Natural killer cell (primary cell): Measurements from ENCODE around the gene TSPAN10. TPM values are rescaled to one million over a fixed set of nuclear protein-coding genes. Genes with fewer than 3 reads are reported as not detected.

Experiments used
- ATAC-seq, 3 donors: fragments of 150-1000 bp in 2 of 3; fragments of 200-7000 bp in 1 of 3; cut with Tn5 transposase; 1 replicate in 1 of 3; 2 replicates in 2 of 3; pipeline ENCODE4 v1.10.0; 2021; ENCODE audit warnings: mild to moderate bottlenecking in 2 of 3, moderate library complexity in 2 of 3
- DNase-seq, 2 donors: peaks; one replicate each; pipeline versions ENCODE4 v3.0.0 to v3.0.0-alpha.2; 2013 to 2021; ENCODE audit warnings: mixed read lengths in 1 of 2
- H3K27ac ChIP-seq: one replicate; pipeline ENCODE4 v1.5.1; 2013; ENCODE audit warnings: mild to moderate bottlenecking, low read length
- H3K27me3 ChIP-seq: one replicate; pipeline ENCODE4 v1.6.1; 2013; ENCODE audit warnings: low read length; ENCODE audit not compliant: control insufficient read depth, insufficient read depth
- H3K36me3 ChIP-seq: one replicate; pipeline ENCODE4 v1.6.1; 2013; ENCODE audit warnings: low read length; ENCODE audit not compliant: control insufficient read depth, insufficient read depth
- H3K4me1 ChIP-seq: one replicate; pipeline ENCODE4 v1.6.1; 2013; ENCODE audit warnings: low read length; ENCODE audit not compliant: control insufficient read depth, insufficient read depth
- H3K4me3 ChIP-seq: one replicate; pipeline ENCODE4 v1.5.1; 2013; ENCODE audit warnings: low read length
- H3K9me3 ChIP-seq: one replicate; pipeline ENCODE4 v1.6.1; 2013; ENCODE audit warnings: low read length; ENCODE audit not compliant: control insufficient read depth, insufficient read depth
- H3K27ac Mint-ChIP-seq, 2 donors: one replicate each; pipeline ENCODE4 v1.8.0; 2022; ENCODE audit warnings: mild to moderate bottlenecking in 2 of 2, mixed read lengths in 2 of 2, moderate library complexity in 1 of 2
- H3K27me3 Mint-ChIP-seq, 2 donors: one replicate each; pipeline ENCODE4 v1.8.0; 2022; ENCODE audit warnings: low read depth in 2 of 2, mixed read lengths in 2 of 2
- H3K36me3 Mint-ChIP-seq: one replicate; pipeline ENCODE4 v1.8.0; 2022; ENCODE audit warnings: mixed read lengths
- H3K4me1 Mint-ChIP-seq, 2 donors: one replicate each; pipeline ENCODE4 v1.8.0; 2022; ENCODE audit warnings: mixed read lengths in 2 of 2
- H3K4me3 Mint-ChIP-seq: one replicate; pipeline ENCODE4 v1.8.0; 2022; ENCODE audit warnings: mild to moderate bottlenecking, moderate library complexity, mixed read lengths
- H3K9me3 Mint-ChIP-seq, 2 donors: one replicate each; pipeline ENCODE4 v1.8.0; 2022; ENCODE audit warnings: mixed read lengths in 2 of 2
- WGBS: methylation state at CpG from one replicate; pipeline ENCODE4 v1.1.7; 2013; ENCODE audit warnings: missing lambda C conversion rate; ENCODE audit not compliant: insufficient coverage; 5-methylcytosine and 5-hydroxymethylcytosine counted together
- intact Hi-C: fragments of 100-400 bp; cut with micrococcal nuclease; formaldehyde crosslinking; loops from one replicate; pipeline ENCODE4 v1.14.2; 2022
- total RNA-seq, 4 donors: library from RNA; stranded (reverse); fragments of 120-200 nt in 1 of 4; gene quantifications; one replicate each; pipeline versions ENCODE4 v1.2.3 to v1.2.4, GENCODE V29; 2013 to 2022
- TF ChIP-seq, protein P1 (sequence below): fragments of 200-600 bp; IDR thresholded peaks from one replicate; pipeline ENCODE4 v1.8.0; 2022; ENCODE audit warnings: antibody characterized with exemption

TSPAN10 gene
- total RNA-seq, 3 donors from 2014 or later (not counting 1 experiment from before 2014, with no cell fraction given) = 0.24 to 0.35 (median 0.29) TPM

- Histone ChIP-seq H3K4me3 (no peak overlapping the region), H3K27ac (no peak overlapping the region), H3K9me3 (no peaks in the 10 kb centered on the region), H3K27me3 (no peaks in the 10 kb centered on the region), H3K36me3 (peaks cover 65% of the 10 kb centered on the region), H3K4me1 (no peaks in the 10 kb centered on the region)
- no peak for ATAC-seq
- DNase-seq = no peak
- intact Hi-C loops = no loop called here
- Mint-ChIP-seq H3K36me3 (peaks cover 7% of the 10 kb centered on the region), H3K9me3 (no peaks in the 10 kb centered on the region), H3K27ac (no peak overlapping the region), H3K27me3 (no peaks in the 10 kb centered on the region), H3K4me1 (no peaks in the 10 kb centered on the region), H3K4me3 (no peak overlapping the region)
- WGBS = 97% methylated on average over 14 of the region's 14 CpGs
- TF ChIP-seq, protein P1, sequence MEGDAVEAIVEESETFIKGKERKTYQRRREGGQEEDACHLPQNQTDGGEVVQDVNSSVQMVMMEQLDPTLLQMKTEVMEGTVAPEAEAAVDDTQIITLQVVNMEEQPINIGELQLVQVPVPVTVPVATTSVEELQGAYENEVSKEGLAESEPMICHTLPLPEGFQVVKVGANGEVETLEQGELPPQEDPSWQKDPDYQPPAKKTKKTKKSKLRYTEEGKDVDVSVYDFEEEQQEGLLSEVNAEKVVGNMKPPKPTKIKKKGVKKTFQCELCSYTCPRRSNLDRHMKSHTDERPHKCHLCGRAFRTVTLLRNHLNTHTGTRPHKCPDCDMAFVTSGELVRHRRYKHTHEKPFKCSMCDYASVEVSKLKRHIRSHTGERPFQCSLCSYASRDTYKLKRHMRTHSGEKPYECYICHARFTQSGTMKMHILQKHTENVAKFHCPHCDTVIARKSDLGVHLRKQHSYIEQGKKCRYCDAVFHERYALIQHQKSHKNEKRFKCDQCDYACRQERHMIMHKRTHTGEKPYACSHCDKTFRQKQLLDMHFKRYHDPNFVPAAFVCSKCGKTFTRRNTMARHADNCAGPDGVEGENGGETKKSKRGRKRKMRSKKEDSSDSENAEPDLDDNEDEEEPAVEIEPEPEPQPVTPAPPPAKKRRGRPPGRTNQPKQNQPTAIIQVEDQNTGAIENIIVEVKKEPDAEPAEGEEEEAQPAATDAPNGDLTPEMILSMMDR = no peak
Measured at GRCh38 chr17:81591971-81592370, 45.0 kb upstream of the TSPAN10 start.

DNA sequence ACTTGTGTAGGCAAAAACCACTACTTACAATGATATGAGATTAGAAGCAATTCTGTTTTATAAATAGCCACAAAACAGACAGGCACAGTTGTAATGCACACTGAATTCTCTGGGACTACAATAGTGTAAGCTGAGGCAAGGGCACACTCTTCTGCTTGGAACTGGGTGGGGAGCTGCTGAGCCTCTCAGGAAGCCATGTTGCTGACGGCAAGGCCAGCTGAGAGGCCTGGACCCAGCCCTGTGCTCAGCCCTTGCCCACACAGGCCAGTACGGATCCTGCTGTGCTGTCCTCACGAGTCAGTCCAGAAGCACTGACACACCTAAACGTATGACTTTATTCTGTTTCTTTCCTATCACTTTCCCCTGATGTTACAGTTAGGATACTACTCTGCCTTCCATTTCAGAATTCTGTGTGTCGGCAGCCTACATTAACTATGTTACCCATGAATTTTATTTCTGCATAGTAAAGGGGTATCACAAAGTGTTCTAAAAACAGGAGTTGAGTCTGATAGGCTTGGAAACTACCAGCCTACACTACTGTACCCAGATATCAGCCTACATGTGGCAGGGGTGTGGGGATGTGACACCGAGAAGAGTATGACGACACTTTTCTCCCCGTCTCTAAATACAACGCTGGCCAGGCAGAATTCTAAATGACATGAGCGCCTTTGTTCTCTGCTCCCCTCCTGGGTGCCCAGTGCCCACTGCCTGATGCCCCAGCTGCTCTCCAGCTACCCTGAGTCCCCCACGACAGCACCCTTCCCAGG is 43.7 kb upstream of the TSPAN10 start:
- H3K27me3 Mint-ChIP-seq = no peaks in the 10 kb centered on the region
- no peak for DNase-seq
- Histone ChIP-seq H3K36me3 (peaks cover 66% of the 10 kb centered on the region), H3K4me1 (no peaks in the 10 kb centered on the region), H3K9me3 (no peaks in the 10 kb centered on the region), H3K4me3 (no peak overlapping the region), H3K27me3 (no peaks in the 10 kb centered on the region), H3K27ac (no peak overlapping the region)
- H3K4me1 Mint-ChIP-seq = peaks cover 0 to 3% of the 10 kb centered on the region in 2 donors
- H3K4me3 Mint-ChIP-seq = no peak overlapping the region
- TF ChIP-seq, protein P1 = no peak
- intact Hi-C loops = no loop called here
- no peak overlapping the region for H3K27ac Mint-ChIP-seq
- no peaks in the 10 kb centered on the region for H3K9me3 Mint-ChIP-seq
- no peak for ATAC-seq
- 94% methylated on average over 10 of the region's 11 CpGs for WGBS
- no peaks in the 10 kb centered on the region for H3K36me3 Mint-ChIP-seq

- 79% methylated on average over 10 of the region's 10 CpGs for WGBS
- Histone ChIP-seq H3K4me3 (no peak overlapping the region), H3K9me3 (no peaks in the 10 kb centered on the region), H3K27ac (no peak overlapping the region), H3K4me1 (peaks cover 3% of the 10 kb centered on the region), H3K27me3 (no peaks in the 10 kb centered on the region), H3K36me3 (peaks cover 59% of the 10 kb centered on the region)
- H3K4me3 Mint-ChIP-seq = no peak overlapping the region
- H3K27me3 Mint-ChIP-seq = no peaks in the 10 kb centered on the region
- H3K27ac Mint-ChIP-seq = no peak overlapping the region
- no peaks in the 10 kb centered on the region for H3K9me3 Mint-ChIP-seq
- H3K36me3 Mint-ChIP-seq = peaks cover 9% of the 10 kb centered on the region
- intact Hi-C loops = loop anchor here (10.0 kb wide), 1 partner anchor 85 kb away; the partner anchor contains the start of gene ACTG1
- H3K4me1 Mint-ChIP-seq = peaks cover 7 to 20% of the 10 kb centered on the region in 2 donors
- TF ChIP-seq, protein P1 = no peak
- no peak for ATAC-seq
- no peak for DNase-seq
Measured at GRCh38 chr17:81599719-81600486, 37.1 kb upstream of the TSPAN10 start.
